GOT3 (cell line): ENCODE data around the gene HLA-DRB1.
"Not testable (repeated sequence)": the region's sequence is repeated elsewhere in the genome, so short reads cannot be mapped to it uniquely, and the experiment has no call there.

Experiments used
- DNase-seq: peaks from one replicate; lab custom pipeline; 2025; ENCODE audit warnings: mixed read lengths; lab: John Stamatoyannopoulos, UW

The HLA-DRB1 gene

DNA sequence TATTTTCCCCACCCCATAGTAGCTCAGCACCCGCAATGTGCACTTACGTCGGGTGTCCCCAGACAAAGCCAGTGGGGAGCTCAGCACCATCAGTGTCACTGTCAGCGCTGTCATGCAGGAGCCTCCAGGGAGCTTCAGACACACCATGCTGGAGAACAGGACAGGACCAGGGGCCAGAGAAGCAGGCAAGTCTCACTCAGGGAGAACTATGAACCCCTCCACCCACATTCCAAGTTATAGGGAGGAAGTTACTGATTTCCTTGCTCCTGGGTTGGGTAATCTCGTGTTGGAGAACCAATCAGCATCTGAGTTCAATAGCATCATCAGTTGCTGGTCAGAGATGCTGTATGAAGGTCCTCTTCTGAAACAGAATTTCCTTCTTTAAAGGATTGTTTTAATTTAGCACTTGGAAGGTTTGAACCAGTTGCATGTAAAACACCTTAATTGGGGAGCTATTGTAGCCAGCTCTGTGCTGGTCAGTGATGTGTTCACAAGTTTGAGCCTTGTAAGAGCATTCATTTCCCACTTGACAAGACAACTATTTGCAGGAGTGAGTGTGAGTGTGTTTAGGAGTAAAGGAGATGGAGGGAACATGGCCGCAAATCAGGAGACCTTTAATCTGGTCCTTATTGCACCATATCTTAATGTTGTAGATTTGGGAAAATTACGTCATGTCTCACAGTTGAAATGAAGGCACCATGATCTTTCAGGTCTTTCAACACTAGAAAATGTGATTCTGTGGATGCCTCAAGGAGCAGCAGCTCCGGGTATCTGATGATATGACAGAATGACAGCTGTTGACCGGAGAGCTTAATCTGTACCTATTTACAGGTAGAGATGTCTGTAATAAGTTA is at the start of gene HLA-DRB1:
Gene HLA-DRB1, minus strand, starts transcription at position 253 of the 854 bp plus-strand sequence. Its CDS starts 106 bp downstream, at position 147.
- no peak for DNase-seq

GRCh38 chr6:32638532-32639219 is 49.0 kb upstream of the HLA-DRB1 start:
- DNase-seq, result no peak

GRCh38 chr6:32637883-32638282 is 48.2 kb upstream of the HLA-DRB1 start:
- DNase-seq, result no peak

- no peak for DNase-seq
Observed at GRCh38 chr6:32637219-32637880, 47.7 kb upstream of the HLA-DRB1 start, which contains the start of gene HLA-DQA1. HLA-DQA1 (plus strand) TSS chr6:32637406; CDS start chr6:32637459, 53 bp downstream.

DNA sequence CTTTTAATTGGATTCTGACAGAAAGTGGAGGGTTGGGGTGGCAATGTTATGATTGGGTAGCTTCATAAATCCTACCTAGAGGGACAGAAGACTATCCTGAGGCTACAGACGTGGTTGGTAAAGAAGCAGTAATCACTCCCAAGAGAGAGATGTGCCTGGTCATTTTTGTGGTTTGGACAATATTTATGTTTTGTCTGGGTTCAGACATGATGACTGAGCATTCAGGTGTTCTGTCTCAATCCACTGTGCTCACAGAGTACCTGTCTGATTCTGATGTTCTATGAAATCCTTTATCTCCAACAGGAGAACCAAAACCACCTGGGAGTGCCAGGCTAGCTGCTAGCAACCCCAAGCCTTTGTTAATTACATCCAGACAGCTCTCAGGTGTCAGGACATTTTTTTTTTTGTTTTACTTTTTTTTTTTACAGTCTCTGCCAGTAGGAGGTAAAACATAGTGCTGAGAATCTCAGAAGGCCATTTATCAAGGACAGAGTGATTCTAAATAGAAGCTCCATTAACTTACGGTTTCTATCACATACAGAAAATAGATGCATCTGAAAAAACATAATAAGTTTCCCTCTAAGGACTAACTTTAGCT is 46.0 kb upstream of the HLA-DRB1 start:
- no peak for DNase-seq

DNA sequence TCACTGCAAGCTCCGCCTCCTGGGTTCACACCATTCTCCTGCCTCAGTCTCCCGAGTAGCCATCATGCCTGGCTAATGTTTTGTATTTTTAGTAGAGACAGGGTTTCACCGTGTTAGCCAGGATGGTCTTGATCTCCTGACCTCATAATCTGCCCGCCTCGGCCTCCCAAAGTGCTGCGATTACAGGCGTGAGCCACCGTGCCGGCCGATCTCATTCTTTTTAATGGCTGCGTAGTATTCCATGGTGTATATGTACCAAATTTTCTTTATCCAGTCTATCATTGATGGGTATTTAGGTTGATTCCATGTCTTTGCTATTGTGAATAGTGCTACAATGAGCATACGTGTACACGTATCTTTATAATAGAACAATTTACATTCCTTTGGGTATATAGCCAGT is 40.1 kb upstream of the HLA-DRB1 start:
- DNase-seq, result not testable (repeated sequence)

- peak; percentile 21 for DNase-seq
Observed at GRCh38 chr6:32627831-32628230, 38.2 kb upstream of the HLA-DRB1 start.

- no peak for DNase-seq
Observed at GRCh38 chr6:32627249-32627648, 37.6 kb upstream of the HLA-DRB1 start.

- DNase-seq, result no peak
Observed at GRCh38 chr6:32625137-32625536, 35.5 kb upstream of the HLA-DRB1 start.

GRCh38 chr6:32624565-32624964 is 34.9 kb upstream of the HLA-DRB1 start:
- DNase-seq, result no peak

GRCh38 chr6:32623693-32624092 is 34.0 kb upstream of the HLA-DRB1 start:
- DNase-seq, result no peak

GRCh38 chr6:32622545-32623401 is 33.1 kb upstream of the HLA-DRB1 start:
- DNase-seq, result no peak

DNA sequence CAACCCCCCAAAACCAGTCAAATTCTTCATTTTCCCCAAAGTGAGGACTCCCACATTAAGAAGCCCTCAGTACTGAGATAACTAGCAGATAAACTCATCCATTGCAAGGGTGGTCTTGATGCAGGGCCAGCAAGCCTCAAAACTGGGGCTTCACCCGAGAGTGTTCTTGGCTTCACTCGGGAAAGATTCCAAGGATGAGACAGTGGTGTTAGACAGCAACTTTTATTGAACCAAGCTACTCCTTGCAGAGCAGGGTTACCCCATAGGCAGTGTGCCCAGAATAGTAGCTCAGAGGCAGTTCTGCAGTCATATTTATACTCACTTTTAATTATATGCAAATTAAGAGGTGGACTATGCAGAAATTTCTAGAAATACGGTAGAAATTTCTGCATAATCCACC is 31.7 kb upstream of the HLA-DRB1 start:
- no peak for DNase-seq

DNA sequence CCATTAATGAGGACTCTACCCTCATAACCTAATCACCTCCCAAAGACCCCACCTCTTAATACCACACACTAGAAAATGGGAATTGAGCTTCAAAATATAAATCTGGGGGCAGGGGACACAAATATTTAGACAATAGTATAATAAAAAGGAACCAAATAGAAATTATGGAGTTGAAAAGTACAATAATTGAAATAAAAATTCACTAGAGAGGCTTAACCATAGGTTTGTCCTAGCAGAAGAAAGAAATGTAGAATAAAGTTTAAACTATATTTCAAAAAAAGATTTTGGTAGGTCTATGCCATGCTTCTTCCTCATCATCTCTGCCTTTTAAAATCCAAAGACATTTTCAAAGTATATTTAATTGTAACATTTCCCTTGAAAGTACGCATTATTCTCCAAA is 28.1 kb upstream of the HLA-DRB1 start:
- no peak for DNase-seq

- no peak for DNase-seq
Observed at GRCh38 chr6:32615885-32616532, 26.4 kb upstream of the HLA-DRB1 start.

DNA sequence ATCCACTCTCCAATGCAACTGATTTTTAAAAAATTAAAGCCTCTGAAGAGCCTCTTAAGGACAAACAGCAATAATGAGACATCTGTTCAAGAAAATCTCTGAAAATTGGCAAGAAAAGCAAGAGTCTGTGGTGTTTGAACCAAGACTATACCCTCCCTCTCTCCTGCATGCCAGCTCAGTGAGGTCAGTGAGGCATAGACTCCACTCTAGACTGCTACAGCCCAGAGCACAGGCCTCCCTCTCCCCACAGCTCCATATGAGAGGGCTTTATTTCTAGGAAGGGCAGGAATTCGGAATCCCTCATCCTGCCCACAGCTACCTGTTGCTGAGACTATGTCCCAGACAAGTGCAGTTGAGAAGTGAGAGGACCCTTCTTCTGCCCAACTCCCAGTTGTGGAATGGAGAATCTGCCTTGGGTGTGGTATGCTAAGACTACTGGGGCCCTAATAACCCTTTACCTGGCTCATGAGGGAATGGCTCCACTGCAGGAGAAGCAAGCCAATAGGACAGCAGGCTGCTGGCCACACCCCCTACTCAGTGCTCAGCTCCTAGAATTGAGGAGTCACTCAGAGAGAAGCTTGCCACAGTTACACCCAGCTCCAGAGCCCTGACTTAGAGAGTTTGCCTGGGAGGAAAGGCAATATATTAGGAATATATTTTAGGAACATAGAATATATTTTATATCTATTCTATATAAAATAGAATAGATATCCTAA is 24.9 kb upstream of the HLA-DRB1 start:
- no peak for DNase-seq

- DNase-seq, result no peak
Observed at GRCh38 chr6:32613475-32613874, 23.8 kb upstream of the HLA-DRB1 start.

GRCh38 chr6:32610682-32611296 is 21.1 kb upstream of the HLA-DRB1 start:
- DNase-seq, result no peak
